Measurements from ENCODE around the gene SYK. TPM values are rescaled to one million over a fixed set of nuclear protein-coding genes. Genes with fewer than 3 reads are reported as not detected.

The SYK gene
- polyA plus RNA-seq, 4 donors = 27.4 to 37.3 (median 30.1) TPM

DNA sequence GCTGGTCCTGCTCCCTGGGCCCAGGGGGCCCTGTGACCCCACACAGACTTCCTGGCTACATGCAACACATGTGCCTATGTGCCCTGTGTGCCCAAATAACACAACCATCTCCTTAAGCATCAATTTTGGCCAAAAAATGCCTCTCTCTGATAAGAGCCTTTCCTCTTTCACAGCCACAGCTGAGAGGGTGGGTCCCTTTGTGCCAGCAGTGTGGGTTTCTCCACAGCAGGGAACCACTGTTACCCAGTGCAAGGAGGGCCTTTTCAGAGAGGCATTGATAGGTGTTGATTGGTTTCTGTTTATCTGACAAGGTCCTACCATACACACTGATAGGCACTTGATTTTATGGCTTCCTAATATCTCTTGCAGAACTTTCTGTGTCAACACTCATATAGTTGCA, 42.7 kb downstream of the SYK start:
- DNase-seq (ENCODE audit: low read depth in 4 of 4, low spot score in 2 of 4) = no peak

DNA sequence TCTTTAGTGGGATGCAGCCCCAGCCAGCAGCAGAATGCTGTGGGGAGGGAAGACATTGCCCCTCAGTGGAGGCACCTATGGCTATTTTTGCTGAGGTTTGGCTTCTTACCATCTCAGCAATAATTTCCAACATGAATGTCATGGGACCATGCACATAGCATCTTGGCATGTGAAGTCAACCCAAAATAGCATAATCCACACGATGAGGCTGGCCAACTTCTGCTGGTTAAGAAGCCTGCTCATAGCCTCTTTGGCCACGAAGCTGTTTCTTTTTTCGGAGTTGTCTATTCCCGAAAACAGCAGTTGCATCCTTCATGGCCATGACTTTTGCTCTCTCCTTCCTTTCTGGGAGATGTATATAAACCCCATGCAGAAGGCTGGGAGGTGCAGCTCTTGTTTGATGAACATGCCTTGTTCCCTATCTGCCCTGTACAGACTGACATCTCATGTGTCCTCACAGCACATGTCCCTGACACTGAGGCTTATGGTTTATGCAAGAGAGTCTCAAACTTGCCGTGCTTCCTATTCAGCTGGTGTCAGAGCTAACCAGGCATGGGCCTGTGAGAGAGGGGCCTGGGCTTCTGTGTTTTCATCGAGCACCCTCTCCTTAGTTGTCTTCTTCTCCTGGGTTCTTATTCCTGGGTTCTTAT, 45.3 kb downstream of the SYK start:
- DNase-seq (ENCODE audit: low read depth in 4 of 4, low spot score in 2 of 4) = no peak

DNA sequence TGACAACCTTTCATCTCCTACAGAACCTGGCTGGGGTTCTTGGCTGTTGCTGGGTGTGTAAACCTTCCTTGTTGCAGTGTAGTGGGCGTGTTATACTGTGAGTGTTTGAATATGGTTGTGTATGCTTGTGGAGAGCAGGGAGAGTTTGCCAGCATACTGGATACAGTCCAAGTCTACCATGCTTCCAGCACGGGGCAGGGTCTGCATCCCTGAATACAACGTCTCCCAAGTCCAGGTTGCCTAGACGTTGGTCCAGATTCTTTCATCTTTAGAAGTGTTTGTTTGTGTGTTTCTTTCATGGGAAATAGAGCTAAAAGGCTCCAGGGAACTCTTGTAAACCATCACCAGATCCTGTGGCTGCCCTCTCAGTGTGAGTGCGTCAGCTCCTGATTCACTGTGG, 46.4 kb downstream of the SYK start:
- no peak for DNase-seq (ENCODE audit: low read depth in 4 of 4, low spot score in 2 of 4)

DNA sequence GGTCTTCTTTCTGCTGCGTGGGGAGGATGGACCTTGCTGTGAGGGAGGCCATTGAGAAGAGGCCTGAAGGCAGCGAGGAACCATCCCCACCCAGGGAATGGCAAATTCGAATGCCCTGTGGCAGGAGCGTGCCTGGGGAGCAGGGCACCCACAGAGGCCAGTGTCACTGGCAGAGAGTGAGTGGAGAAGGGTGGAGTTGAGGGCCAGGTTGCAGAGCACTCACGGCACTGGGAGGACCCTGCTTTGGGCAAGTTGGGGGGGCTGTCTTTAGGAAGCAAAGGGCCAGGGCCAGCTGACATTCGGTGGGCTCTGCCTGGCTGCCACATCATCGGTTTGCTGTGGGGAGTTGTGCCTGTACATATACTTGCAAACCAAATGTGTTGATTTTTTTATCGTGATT, 47.2 kb downstream of the SYK start:
- DNase-seq (ENCODE audit: low read depth in 4 of 4, low spot score in 2 of 4) = no peak

DNA sequence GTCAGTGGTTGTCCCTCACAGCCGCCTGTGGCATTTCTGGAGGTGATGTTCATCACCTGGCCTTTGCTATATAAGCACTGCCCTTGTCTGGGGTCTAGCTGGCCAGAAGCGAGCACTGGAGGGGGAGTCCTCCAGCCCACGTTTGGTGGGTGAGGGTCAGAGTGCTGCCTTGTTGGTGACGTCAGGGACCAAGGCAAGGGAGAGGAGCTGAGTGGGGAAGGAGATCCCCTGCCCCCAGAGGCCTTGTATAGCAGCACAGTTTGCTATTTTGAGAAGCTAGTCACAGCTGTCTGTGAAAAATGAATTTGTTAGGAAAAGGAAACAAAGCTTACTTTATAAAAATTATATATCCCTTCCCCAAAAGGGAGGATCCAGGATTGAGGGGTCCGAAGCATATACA, 49.8 kb downstream of the SYK start:
- no peak for DNase-seq (ENCODE audit: low read depth in 4 of 4, low spot score in 2 of 4)

DNA sequence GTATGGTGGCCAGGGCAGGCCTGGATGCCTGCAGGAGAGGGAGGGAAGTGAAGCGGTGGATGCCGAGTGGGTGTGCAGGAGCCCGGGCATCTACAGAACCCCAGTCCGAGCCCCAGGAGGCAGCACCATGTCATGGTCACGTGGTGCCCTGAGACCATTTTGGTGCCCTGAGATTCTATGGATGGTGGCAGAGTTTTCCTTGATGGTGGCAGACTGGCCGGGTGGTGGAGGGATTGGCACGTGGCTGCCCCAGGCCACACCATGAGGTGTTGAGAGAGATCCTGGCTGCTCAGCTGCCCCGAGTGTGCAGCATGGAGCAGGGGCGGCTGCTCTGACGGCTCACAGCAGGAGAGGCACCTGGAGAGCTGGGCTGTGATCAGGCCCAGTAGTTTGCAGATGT, 52.3 kb downstream of the SYK start:
- DNase-seq (ENCODE audit: low read depth in 4 of 4, low spot score in 2 of 4) = no peak

DNA sequence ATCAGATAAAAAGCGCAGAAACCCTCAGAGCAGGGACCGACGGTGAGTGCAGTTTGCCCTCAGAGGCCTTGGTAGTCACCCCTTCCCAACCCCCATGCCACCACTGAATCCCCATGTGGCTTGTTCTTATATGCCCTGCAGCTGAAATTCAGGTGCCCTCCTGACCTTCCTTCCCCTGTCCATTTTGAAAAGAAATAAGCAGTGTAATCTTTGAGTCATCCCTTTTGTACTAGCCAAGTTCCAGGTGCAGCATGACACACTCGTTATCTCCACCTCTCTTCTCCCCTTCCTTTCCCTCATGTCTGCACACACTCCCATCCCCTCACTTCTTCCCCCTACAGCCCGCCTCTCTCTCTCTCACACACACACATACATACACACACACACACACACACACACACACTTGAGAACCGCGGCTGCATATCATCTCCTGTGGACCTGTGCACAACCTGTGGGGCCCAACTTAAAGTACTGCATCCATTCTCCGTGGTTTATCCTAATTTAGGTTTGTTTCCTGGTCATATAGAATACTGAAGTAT, 53.1 kb downstream of the SYK start:
- DNase-seq (ENCODE audit: low read depth in 4 of 4, low spot score in 2 of 4) = no peak

DNA sequence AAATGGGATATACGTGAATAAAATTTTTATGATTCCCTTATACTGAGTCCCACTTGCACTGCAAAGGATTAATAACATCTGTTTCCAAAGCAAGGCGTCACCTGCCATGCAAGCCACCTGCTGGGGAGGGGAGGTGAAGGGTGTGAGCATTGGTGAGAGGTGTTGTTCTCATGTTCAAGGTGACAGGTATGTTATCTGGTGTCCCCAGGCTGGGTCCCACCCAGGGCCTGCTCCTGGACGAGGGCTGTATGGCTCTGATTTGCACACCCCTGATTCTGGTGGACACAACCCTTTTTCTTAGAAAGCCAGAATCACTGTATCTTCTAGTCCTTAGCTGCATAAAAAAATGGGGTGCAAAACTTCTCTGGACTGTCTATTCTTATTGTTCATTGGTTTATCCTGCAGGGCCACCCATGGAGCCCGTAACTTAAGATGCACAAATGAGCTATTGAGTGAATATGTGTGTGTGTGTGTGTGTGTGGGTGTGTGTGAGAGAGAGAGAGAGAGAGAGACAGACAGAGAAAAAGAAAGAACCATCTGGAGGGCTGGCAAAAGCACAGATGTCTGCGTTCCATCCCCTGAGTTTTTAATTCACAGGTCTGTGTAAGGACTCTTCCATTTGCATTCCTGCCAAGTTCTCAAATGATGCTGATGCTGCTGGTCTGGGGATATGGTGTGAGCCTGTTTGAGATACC, 53.7 kb downstream of the SYK start:
- DNase-seq (ENCODE audit: low read depth in 4 of 4, low spot score in 2 of 4) = no peak

DNA sequence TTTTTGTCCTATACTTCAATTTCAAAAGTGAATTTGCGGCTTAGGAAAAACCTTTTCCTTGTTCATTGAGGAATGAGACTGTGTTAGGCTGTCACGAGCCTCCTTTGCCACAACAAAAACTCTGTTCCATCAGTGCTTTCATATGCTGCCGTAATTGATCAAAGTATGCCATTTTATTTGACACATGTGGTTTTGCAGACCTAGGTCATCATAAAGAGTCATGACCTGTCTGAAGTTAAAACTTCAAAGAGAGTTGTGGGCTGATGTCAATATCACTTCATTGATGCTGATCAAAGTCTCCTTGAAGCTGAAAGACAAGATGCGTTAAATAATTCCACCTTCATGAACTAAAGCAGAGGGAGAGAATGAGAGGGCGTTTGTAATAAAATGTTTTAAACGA, 55.5 kb downstream of the SYK start:
- no peak for DNase-seq (ENCODE audit: low read depth in 4 of 4, low spot score in 2 of 4)

DNA sequence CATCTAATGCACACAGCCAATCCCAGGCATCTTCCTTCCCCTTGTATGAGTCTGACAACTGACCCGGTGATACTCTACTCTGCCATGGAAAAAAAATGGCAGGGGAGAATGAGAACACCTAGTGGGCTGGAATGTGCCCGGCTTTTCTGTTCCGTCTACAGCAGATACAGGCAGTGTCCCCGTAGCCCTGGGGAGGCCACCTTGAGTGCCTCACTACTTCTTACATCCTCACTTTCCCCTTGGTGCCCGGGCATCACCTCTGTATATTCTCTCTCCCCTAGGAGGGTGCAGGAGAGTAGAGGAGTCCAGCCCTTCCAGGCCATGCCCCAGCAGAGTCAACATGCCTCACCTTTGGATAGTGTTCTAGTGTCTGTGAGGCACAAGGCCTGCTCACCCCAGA, 56.2 kb downstream of the SYK start:
- no peak for DNase-seq (ENCODE audit: low read depth in 4 of 4, low spot score in 2 of 4)

DNA sequence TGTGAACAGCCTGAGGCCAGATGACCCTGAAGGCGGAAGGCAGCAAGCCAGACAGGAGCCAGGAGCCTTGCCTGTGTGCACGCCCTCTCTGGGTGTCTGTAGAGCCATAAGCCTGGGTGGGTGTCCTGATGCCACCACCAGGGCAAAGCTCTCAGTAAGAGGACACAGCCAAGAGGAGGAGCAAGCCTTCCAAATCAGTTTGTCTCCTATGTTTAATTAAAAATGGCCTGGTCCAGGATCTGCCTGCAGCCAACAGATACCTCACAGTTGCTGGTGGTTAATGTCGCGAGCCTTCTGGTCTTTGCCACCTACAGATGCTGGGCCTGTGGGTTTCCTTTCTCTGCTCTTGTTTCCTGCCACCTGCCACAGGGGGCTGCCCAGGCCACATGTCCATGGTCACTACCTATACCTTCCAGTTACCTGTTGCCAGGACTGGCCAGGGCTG, 56.9 kb downstream of the SYK start:
- no peak for DNase-seq (ENCODE audit: low read depth in 4 of 4, low spot score in 2 of 4)

DNA sequence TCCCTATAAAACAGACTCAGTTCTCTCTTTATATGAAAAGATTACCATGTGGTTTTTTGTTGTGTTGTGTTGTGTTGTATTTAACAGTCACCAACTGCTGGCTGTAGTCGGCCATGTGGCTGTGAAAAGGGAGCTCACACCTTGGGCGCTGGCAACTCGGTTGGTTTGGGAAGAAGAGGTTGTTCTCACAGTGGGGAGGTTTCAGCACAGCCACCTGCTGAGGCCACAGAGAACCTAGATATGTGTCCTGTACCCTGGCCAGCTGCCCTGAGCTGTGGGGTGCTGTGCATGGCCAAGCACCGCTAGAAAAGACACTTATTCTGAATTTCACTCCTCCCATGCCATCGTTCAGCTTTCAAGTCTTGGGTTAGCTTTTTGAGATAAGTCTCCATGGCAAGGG, 58.8 kb downstream of the SYK start:
- DNase-seq (ENCODE audit: low read depth in 4 of 4, low spot score in 2 of 4) = no peak

DNA sequence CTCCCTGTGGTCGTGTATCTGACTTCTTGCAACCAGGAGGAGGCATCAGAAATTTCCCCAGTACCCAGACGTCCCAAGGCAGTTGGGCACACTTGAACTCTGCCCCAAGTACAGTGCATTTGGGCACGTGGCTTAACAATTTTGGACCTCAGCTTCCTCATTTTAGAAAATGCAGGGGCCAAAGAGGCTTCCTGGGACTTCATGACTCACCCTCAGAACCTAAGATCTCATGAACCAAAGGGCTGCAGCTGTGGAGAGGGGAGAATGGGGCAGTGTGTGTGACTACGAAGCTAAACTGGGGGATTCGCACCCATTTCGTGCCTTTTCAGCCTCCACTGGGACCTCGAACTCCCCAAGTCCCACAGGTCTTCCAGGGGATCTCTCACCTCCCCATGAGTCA, 59.2 kb downstream of the SYK start:
- DNase-seq (ENCODE audit: low read depth in 4 of 4, low spot score in 2 of 4) = no peak

DNA sequence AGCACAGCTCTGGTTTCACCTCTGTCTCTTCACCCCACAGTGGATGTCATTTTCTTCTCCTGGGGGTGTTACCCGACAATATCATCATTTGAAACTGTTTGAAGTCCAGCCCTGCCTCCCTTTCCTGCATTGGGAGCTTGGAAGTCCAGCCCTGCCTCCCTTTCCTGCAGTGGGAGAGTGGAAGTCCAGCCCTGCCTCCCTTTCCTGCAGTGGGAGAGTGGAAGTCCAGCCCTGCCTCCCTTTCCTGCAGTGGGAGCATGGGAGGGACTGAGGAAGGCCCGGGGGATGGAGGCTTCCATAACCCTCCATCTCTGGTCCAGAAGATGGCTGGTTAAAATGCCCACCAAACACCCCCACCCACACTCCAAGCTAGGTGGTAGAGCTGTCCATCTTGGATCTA, 59.8 kb downstream of the SYK start:
- no peak for DNase-seq (ENCODE audit: low read depth in 4 of 4, low spot score in 2 of 4)

DNA sequence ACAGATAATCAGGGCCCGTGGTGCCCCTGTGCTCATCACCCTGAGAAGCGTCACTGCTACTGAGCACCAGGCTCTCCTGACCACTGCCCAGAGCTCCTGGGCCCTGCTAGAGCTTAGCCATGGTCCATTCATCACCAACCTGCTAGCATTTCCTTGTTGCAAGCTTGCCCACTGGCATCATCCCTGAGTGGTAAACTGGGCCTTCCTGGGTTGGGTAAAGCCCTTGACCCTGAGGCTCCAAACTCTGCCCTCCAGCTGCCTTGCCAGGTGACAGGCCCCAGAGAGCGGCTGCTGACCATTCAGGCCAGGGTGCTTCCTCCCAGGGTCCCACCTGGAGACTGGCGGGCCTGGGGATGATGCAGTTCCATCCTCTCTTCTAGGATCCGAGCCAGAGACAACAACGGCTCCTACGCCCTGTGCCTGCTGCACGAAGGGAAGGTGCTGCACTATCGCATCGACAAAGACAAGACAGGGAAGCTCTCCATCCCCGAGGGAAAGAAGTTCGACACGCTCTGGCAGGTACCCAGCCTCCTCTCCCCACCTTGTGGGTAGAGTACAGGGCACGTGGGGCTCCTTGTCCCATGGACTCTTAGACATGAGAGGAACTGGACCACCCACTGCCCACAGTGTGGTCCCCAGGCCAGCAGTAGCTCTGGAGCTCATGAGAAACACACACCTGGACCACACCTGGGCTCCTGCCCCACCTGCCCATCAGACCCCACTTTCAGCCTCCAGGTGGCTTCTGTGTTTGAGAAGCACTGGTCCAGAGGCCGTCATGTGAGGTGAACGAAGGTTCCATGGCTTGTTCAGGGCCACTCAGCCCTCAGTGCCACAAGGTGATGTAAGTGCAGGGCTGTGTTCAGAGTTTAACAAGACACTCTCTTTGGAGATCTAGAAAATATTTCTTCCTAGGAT, 60.5 kb downstream of the SYK start:
- DNase-seq (ENCODE audit: low read depth in 4 of 4, low spot score in 2 of 4) = no peak

DNA sequence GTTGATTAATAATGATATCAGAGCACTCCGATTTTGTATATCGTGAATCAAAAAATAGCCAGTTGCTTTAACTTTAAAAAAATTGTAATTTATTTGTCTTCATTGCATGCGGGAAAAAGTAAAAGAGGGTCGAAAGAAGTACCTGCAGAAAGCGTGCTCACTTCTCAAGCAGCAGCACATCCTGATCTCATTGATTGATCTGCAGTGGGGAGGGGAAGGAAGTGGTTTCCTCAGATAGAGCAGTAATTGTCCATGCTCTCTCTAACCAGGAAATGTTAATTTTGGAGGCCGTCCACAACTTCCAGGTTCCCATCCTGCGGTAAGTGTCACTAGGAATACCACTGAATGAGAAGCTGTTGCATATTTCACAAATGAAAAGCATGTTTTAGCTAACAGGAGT, 63.2 kb downstream of the SYK start:
- DNase-seq (ENCODE audit: low read depth in 4 of 4, low spot score in 2 of 4) = no peak

DNA sequence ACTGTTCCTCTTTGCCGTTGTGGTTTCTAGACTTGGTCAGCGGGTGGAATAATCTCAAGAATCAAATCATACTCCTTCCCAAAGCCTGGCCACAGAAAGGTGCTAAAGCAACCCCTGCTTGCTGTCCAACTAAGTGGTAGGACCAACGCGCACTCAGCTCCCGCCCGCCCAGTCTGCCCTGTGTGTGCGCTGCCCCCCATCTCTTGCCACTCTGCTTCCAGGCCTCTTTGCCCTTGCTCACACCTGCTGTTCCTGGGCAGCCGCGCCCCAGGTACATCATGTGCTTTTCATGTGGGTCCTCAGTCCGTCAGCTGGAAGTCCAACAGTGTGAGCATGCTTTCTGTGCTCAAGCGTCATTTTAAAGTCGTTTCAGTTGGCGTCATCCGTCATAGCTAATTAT, 65.5 kb downstream of the SYK start:
- DNase-seq (ENCODE audit: low read depth in 4 of 4, low spot score in 2 of 4) = no peak

DNA sequence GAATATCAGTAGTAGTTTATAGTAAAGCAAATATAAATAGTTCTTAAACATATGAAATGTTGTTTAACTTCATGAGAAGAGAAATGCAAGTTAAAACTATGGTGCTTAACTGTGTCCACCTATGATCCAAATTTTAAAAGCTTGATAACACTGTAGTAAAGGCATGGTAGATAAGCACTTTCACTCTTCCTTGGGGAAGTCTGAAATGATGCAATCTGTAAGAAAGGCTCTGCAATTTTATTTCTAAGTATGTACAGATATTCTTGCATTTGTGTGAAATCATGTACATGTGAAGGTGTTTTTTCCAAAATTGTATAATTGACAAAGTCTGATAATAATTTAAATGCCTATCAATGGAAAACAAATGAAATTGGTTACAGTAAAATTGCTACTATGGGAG, 66.9 kb downstream of the SYK start:
- no peak for DNase-seq (ENCODE audit: low read depth in 4 of 4, low spot score in 2 of 4)

DNA sequence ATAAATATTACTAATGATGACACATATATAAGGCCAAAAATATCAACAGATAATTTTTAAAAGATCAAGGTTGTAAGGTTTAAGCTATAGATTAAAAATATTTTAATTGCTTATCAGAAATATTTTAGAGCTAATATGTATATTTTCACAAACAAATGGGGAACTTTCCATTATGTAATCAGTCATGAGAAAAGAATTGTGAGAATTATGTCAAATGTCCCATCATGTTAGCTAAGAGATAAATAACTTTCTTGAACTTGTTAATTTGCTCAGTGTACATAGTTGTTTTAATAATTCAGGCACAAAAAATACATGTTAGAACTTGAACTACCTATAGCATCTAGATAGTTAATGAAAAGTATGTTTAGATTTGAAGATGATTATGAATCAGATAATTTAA, 67.7 kb downstream of the SYK start:
- no peak for DNase-seq (ENCODE audit: low read depth in 4 of 4, low spot score in 2 of 4)

DNA sequence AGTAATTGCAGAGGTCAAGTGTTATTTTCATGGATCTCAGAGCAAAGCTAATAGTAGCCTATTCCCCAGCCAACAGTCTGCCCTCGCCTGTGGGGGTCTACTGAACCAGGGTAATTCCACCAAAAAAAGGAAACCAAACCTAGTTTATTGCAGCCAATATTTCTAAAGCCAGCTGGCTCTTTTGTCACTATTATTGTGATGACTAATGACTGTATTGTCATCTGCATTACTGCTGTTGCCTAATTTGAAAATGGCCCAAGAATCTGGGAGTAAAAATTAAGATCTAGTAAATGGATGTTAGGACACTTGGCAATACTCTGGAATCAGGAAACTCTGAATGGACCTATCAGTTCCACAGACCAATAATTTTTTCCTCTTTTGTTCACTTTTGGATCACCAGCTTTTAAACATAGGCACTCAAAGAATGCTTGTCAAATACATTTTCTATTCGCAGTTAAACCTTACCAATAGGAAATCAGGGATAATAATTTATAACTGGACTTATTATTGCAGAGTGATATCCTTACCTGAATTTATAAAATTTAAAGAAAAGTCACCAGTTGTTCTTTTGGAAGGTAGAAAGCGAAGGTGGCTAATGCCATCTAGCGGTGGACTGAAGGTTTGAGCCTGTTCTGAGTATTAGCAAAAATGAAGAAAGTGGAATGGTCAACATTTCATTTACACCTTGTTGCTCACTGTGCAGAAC, 69.2 kb downstream of the SYK start:
- no peak for DNase-seq (ENCODE audit: low read depth in 4 of 4, low spot score in 2 of 4)
